Activated CD4-positive, alpha-beta memory T cell treated with anti-CD3 and anti-CD28 coated beads for 36 hours (primary cell): Measurements from ENCODE around the gene DPP3. TPM values are rescaled to one million over a fixed set of nuclear protein-coding genes. Genes with fewer than 3 reads are reported as not detected.
"Not testable (repeated sequence)": the region's sequence is repeated elsewhere in the genome, so short reads cannot be mapped to it uniquely, and the experiment has no call there.

ENCODE experiments used
- CTCF ChIA-PET: fragments of 350-600 bp; sonication (Branson Sonifier 250); formaldehyde crosslinking; loops from one replicate; lab custom pipeline; 2021; ENCODE audit warnings: antibody characterized with exemption, inconsistent platforms; lab: Charles Lee
- POLR2A ChIA-PET: fragments of 350-600 bp; sonication (Branson Sonifier 250); formaldehyde crosslinking; loops from one replicate; lab custom pipeline; 2021; ENCODE audit warnings: antibody characterized with exemption; lab: Charles Lee
- DNase-seq: peaks from one replicate; pipeline ENCODE4 v3.0.0-alpha.2; 2020
- H3K27ac Mint-ChIP-seq: one replicate; pipeline ENCODE4 v1.8.0; 2021; ENCODE audit warnings: mixed read lengths
- H3K27me3 Mint-ChIP-seq: one replicate; pipeline ENCODE4 v1.8.0; 2021; ENCODE audit warnings: mixed read lengths
- H3K36me3 Mint-ChIP-seq: one replicate; pipeline ENCODE4 v1.8.0; 2021; ENCODE audit warnings: mixed read lengths
- H3K4me1 Mint-ChIP-seq: one replicate; pipeline ENCODE4 v1.8.0; 2021; ENCODE audit warnings: low read depth, mixed read lengths
- H3K4me3 Mint-ChIP-seq: one replicate; pipeline ENCODE4 v1.8.0; 2021; ENCODE audit warnings: mild to moderate bottlenecking, mixed read lengths
- H3K9me3 Mint-ChIP-seq: one replicate; pipeline ENCODE4 v1.8.0; 2021; ENCODE audit warnings: mixed read lengths
- intact Hi-C: fragments of 100-400 bp; cut with micrococcal nuclease; formaldehyde crosslinking; loops from one replicate; pipeline ENCODE4 v1.15.1; 2023
- total RNA-seq, 2 experiments: library from RNA; stranded (reverse); gene quantifications; one replicate each; pipeline ENCODE4 v1.2.3, GENCODE V29; 2021

Gene DPP3
- total RNA-seq, 2 experiments from 2014 or later, result 76.1 to 89.7 TPM

DNA sequence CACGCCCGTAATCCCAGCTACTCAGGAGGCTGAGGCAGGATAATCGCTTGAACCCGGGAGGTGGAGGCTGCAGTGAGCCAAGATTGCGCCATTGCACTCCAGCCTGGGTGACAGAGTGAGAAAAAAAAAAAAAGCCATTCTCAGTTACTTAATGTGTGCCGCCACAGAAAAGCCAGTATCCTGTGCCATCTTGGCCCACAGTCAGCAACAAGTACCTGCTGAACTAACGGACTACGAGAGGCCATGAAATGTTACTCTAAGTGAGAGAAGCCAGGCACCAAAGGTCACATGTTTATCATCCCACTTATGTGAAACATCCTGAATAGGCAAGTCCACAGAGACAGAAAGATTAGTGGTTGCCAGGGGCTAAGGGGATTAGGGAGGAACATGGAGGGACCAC is 60.4 kb downstream of the DPP3 start:
- POLR2A ChIA-PET, result not testable (repeated sequence)

DNA sequence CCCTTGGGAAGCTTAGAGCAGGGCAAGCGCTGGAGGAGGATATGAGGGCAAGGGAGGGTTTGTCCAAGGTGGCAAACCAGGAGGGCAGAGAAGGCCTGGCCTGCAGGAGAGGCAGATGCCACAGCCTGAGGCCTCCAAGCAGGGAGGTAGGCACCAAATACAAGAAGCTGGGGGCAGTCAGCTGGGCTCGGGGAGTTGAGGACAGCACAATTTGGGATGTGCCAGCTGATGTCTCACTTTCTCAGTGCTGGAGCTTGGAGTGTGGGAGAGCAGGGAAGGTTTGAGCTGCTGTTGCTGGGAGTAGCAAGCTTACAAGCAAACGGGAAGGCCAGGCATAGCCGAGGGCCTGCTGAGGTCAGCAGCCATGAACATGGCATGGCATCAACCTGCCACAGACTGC is 61.7 kb downstream of the DPP3 start:
- ChIA-PET CTCF (no interaction called here), POLR2A (interaction anchor here (0.9 kb wide), 1 partner anchor 31 kb away, joined by 3 read pairs; no protein-coding TSS in a partner anchor)
- no peaks in the 10 kb centered on the region for H3K9me3 Mint-ChIP-seq
- intact Hi-C loops, result no loop called here
- H3K4me1 Mint-ChIP-seq, result peaks cover 14% of the 10 kb centered on the region
- peaks cover 3% of the 10 kb centered on the region for H3K36me3 Mint-ChIP-seq
- H3K27ac Mint-ChIP-seq, result no peak overlapping the region
- no peak for DNase-seq
- H3K4me3 Mint-ChIP-seq, result no peak overlapping the region
- no peaks in the 10 kb centered on the region for H3K27me3 Mint-ChIP-seq

More for the DNA sequence above, 60.4 kb downstream of the DPP3 start:
- H3K27ac Mint-ChIP-seq, intact Hi-C loops, H3K9me3 Mint-ChIP-seq, H3K27me3 Mint-ChIP-seq, H3K36me3 Mint-ChIP-seq, DNase-seq, H3K4me3 Mint-ChIP-seq: not testable (repeated sequence)
- CTCF ChIA-PET, result interaction anchor here (0.6 kb wide), 1 partner anchor 152 kb away, joined by 3 read pairs; no protein-coding TSS in a partner anchor
- H3K4me1 Mint-ChIP-seq, result peaks cover 14% of the 10 kb centered on the region

DNA sequence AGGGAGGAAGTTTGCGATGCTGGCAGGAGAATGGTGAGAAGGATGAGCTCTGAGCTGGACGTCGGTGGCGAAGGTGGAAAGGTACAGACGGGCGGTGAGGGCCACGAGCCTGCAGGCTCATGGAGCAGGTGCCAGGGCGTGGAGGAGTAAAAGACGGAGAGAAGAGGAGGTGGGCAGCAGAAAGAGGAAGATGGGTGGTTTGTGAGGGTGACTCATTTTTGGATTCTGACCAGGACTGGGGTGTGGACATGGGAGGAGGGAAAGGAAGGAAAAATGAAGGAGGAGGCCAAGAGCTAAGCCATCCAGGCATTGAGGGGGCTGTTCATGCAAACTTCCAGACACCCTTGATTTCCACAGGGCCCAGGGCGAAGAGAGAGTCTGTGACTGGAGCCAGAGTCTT is 62.1 kb downstream of the DPP3 start:
- peak overlapping the region; percentile 0 for H3K27ac Mint-ChIP-seq
- peaks cover 14% of the 10 kb centered on the region for H3K4me1 Mint-ChIP-seq
- H3K27me3 Mint-ChIP-seq, result no peaks in the 10 kb centered on the region
- peaks cover 3% of the 10 kb centered on the region for H3K36me3 Mint-ChIP-seq
- POLR2A ChIA-PET, result interaction anchor here (0.9 kb wide), 1 partner anchor 32 kb away, joined by 3 read pairs; no protein-coding TSS in a partner anchor
- intact Hi-C loops, result no loop called here
- H3K9me3 Mint-ChIP-seq, result no peaks in the 10 kb centered on the region
- DNase-seq, result no peak
- H3K4me3 Mint-ChIP-seq, result no peak overlapping the region
- CTCF ChIA-PET, result interaction anchor here (0.6 to 4.6 kb wide), 2 partner anchors 136 to 401 kb away, joined by 3 to 44 read pairs; partner anchors contain the start of gene RBM4B

- Mint-ChIP-seq H3K4me1 (peaks cover 14% of the 10 kb centered on the region), H3K36me3 (peaks cover 3% of the 10 kb centered on the region), H3K27me3 (no peaks in the 10 kb centered on the region), H3K9me3 (no peaks in the 10 kb centered on the region), H3K27ac (peak overlapping the region; percentile 80), H3K4me3 (peak overlapping the region; percentile 64)
- POLR2A ChIA-PET, result no interaction called here
- CTCF ChIA-PET, result interaction anchor here (0.6 to 4.6 kb wide), 2 partner anchors 134 to 400 kb away, joined by 3 to 44 read pairs; partner anchors contain the start of gene RBM4B
- intact Hi-C loops, result no loop called here
- peak; percentile 77 for DNase-seq
These were observed 63.3 kb downstream of the DPP3 start for GRCh38 chr11:66543263-66544107.

- not testable (repeated sequence) for H3K27me3 Mint-ChIP-seq, DNase-seq, H3K9me3 Mint-ChIP-seq, H3K36me3 Mint-ChIP-seq
- peak overlapping the region; percentile 74 for H3K27ac Mint-ChIP-seq
- CTCF ChIA-PET, result interaction anchor here (0.7 to 4.6 kb wide), 2 partner anchors 34 to 133 kb away, joined by 3 to 44 read pairs; partner anchors contain the start of gene RBM4B
- H3K4me3 Mint-ChIP-seq, result peak overlapping the region; percentile 80
- intact Hi-C loops, result loop anchor here (5.0 kb wide), 1 partner anchor 297 kb away; the partner anchor contains the start of gene RCE1
- peaks cover 14% of the 10 kb centered on the region for H3K4me1 Mint-ChIP-seq
- POLR2A ChIA-PET, result interaction anchor here (0.6 to 2.2 kb wide), 4 partner anchors 71 to 172 kb away, joined by 3 to 16 read pairs (median 13); partner anchors contain the start of genes RBM14, RBM4 and RBM4B
These were observed 64.7 kb downstream of the DPP3 start for GRCh38 chr11:66544952-66545351.

- CTCF ChIA-PET, result interaction anchor here (0.7 to 4.6 kb wide), 6 partner anchors 9 to 132 kb away, joined by 3 to 44 read pairs (median 4); partner anchors contain the start of genes CCDC87, CCS and RBM4B
These were observed 65.6 kb downstream of the DPP3 start, which contains the start of gene ZDHHC24 for GRCh38 chr11:66545701-66546367. Gene ZDHHC24 (minus strand): TSS chr11:66546048. CDS start chr11:66546003, 45 bp downstream.

DNA sequence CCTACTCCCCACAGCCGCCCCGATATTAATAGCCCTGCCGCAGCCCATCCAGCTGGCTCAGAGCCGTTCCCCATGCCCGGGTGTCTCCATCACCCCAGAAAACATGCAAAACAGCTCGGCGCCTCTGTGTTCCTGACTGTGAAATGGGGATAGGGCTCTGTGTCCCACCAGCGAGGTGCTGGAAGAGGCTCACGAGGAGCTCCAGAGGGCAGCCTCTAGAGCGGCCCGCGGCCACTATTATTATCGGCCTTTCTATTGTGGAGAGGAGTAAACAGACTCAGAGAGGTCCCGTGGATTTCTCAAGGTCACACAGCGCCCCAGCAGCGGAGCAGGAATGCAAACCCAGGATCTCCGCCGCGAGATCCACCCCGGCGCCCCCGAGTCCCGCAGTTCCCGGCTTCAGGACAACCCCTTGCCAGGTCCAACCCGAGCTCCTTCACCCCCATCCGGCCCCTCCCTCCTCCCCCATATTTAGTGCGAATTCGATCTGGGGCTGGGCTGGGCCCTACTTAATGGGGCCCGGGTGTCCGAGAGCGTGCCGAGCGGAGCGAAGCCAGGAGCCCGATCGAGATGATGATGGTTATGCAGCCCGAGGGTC is 66.2 kb downstream of the DPP3 start, which contains the start of gene ACTN3:
Gene ACTN3, plus strand, starts transcription at position 536 of the 598 bp plus-strand sequence. Its CDS starts 35 bp downstream, at position 571.
- H3K27ac Mint-ChIP-seq, result no peak within 1 kb of the TSS
- H3K36me3 Mint-ChIP-seq, result peaks cover 3% of the 10 kb centered on the region
- ChIA-PET CTCF (interaction anchor here (1.0 to 4.6 kb wide), 5 partner anchors 8 to 131 kb away, joined by 3 to 44 read pairs (median 5); partner anchors contain the start of genes CCDC87, CCS and RBM4B), POLR2A (interaction anchor here (0.7 to 2.2 kb wide), 13 partner anchors 9 to 309 kb away, joined by 3 to 16 read pairs (median 4); partner anchors contain the start of genes BBS1, CCDC87, DPP3 and PELI3)
- peak; percentile 20 for DNase-seq
- peak within 1 kb of the TSS; percentile 80 for H3K4me3 Mint-ChIP-seq
- peaks cover 14% of the 10 kb centered on the region for H3K4me1 Mint-ChIP-seq
- no peaks in the 10 kb centered on the region for H3K27me3 Mint-ChIP-seq
- no peaks in the 10 kb centered on the region for H3K9me3 Mint-ChIP-seq
- intact Hi-C loops, result loop anchor here (1.0 to 5.0 kb wide), 6 partner anchors 46 to 296 kb away; partner anchors contain the start of genes CCDC87, CCS, DPP3 and RBM14

More at GRCh38 chr11:66545701-66546367, 65.6 kb downstream of the DPP3 start, which contains the start of gene ZDHHC24:
- intact Hi-C loops, result loop anchor here (1.0 to 5.0 kb wide), 6 partner anchors 47 to 296 kb away; partner anchors contain the start of genes CCDC87, CCS, DPP3 and RBM14
- peak; percentile 96 for DNase-seq
- Mint-ChIP-seq H3K27ac (peak within 1 kb of the TSS; percentile 74), H3K27me3 (no peaks in the 10 kb centered on the region), H3K4me3 (peak within 1 kb of the TSS; percentile 80), H3K36me3 (peaks cover 3% of the 10 kb centered on the region), H3K4me1 (peaks cover 14% of the 10 kb centered on the region), H3K9me3 (no peaks in the 10 kb centered on the region)
- POLR2A ChIA-PET, result interaction anchor here (0.7 to 2.2 kb wide), 13 partner anchors 8 to 310 kb away, joined by 3 to 16 read pairs (median 4); partner anchors contain the start of genes BBS1, CCDC87, DPP3 and PELI3

DNA sequence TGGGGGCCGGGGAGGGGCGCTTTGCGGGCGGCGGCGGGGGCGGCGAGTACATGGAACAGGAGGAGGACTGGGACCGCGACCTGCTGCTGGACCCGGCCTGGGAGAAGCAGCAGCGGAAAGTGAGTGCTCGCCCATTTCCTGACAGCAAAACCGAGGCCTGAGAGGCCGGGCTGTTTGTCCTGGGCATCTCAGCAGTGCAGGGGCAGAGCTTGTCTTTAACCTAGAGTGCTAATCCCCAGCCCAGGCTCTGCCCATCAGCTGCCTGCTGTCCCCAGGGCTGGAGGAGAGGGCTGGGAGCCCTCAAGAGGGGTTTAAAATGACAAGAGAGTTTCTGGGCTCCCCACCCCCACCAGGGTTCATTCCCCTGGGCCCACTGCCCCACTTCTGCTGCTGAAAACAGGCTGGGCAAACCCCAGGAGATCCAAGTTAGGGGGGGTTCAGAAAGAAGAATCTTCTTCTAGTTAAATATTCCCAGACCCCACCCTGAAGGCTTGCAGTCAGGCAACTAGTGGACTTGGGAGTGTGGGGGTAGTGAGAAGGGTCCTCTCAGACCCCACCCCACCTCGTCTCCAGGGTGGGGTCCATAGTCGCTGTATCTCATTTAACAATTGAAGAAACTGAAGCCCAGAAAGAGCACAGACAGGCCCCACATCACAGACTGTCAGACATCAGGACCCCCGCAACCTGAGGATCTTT is 66.9 kb downstream of the DPP3 start:
- no peaks in the 10 kb centered on the region for H3K9me3 Mint-ChIP-seq
- H3K36me3 Mint-ChIP-seq, result no peaks in the 10 kb centered on the region
- H3K27me3 Mint-ChIP-seq, result no peaks in the 10 kb centered on the region
- intact Hi-C loops, result loop anchor here (1.0 to 5.0 kb wide), 6 partner anchors 46 to 295 kb away; partner anchors contain the start of genes CCDC87, CCS, DPP3 and RBM14
- POLR2A ChIA-PET, result interaction anchor here (1.1 to 2.2 kb wide), 6 partner anchors 8 to 131 kb away, joined by 3 to 16 read pairs (median 4); partner anchors contain the start of genes CCDC87, PELI3, RBM4 and RBM4B
- no peak for DNase-seq
- CTCF ChIA-PET, result interaction anchor here (1.6 to 4.6 kb wide), 2 partner anchors 45 to 131 kb away, joined by 8 to 44 read pairs; partner anchors contain the start of genes CCDC87, CCS and RBM4B
- no peak overlapping the region for H3K27ac Mint-ChIP-seq
- peaks cover 14% of the 10 kb centered on the region for H3K4me1 Mint-ChIP-seq
- peak overlapping the region; percentile 80 for H3K4me3 Mint-ChIP-seq

GRCh38 chr11:66547662-66548009 is 67.4 kb downstream of the DPP3 start:
- no peak for DNase-seq
- H3K4me1 Mint-ChIP-seq, result peaks cover 14% of the 10 kb centered on the region
- POLR2A ChIA-PET, result no interaction called here
- H3K27ac Mint-ChIP-seq, result no peak overlapping the region
- H3K9me3 Mint-ChIP-seq, result no peaks in the 10 kb centered on the region
- intact Hi-C loops, result loop anchor here (2.0 to 5.0 kb wide), 3 partner anchors 45 to 295 kb away; partner anchors contain the start of genes CCDC87, CCS, RBM4 and RCE1
- no peaks in the 10 kb centered on the region for H3K27me3 Mint-ChIP-seq
- CTCF ChIA-PET, result no interaction called here
- no peak overlapping the region for H3K4me3 Mint-ChIP-seq
- H3K36me3 Mint-ChIP-seq, result no peaks in the 10 kb centered on the region

DNA sequence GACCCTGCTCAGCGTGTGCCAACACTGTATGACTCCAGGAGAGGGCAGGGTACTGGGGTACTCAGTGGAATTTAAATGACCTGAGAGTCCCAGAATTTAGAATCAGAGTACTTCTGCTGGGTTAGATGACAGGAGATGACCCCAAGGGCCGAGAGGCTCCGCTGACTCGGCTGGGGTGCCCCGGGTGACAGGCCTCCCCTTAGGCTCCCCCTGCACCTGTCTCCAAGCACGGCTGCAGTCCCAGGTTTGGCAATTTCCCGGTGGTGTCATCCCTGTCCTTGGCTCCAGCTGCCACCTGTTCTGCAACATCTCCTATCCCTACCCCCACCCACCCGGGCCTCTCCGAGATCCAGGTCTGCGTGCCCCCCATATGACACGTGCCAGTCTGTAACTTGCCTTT is 67.8 kb downstream of the DPP3 start:
- H3K9me3 Mint-ChIP-seq, result no peaks in the 10 kb centered on the region
- ChIA-PET CTCF (no interaction called here), POLR2A (no interaction called here)
- intact Hi-C loops, result loop anchor here (5.0 kb wide), 1 partner anchor 294 kb away; the partner anchor contains the start of gene RCE1
- no peak for DNase-seq
- peaks cover 14% of the 10 kb centered on the region for H3K4me1 Mint-ChIP-seq
- H3K27me3 Mint-ChIP-seq, result no peaks in the 10 kb centered on the region
- no peak overlapping the region for H3K27ac Mint-ChIP-seq
- H3K36me3 Mint-ChIP-seq, result no peaks in the 10 kb centered on the region
- H3K4me3 Mint-ChIP-seq, result no peak overlapping the region
